Left lung (tissue), 10 donors: ENCODE measurements around the gene CD109. TPM values are rescaled to one million over a fixed set of nuclear protein-coding genes. Genes with fewer than 3 reads are reported as not detected.

Source experiments
- ATAC-seq: fragments of 200-7000 bp; cut with Tn5 transposase; one replicate; pipeline ENCODE4 v1.9.1; 2020; ENCODE audit warnings: moderate library complexity
- DNase-seq, 4 donors: peaks; one replicate each; pipeline ENCODE4 v3.0.0-alpha.2; 2013 to 2020
- H3K27ac ChIP-seq, 2 donors: fragments of 200-600 bp; sonication (generic) in 1 of 2; one replicate each; pipeline versions ENCODE4 v1.5.0 to v1.8.0; 2020 to 2021
- H3K27me3 ChIP-seq, 2 donors: fragments of 200-600 bp; sonication (generic) in 1 of 2; one replicate each; pipeline versions ENCODE4 v1.5.0 to v1.8.0; 2020 to 2021
- H3K36me3 ChIP-seq, 2 donors: fragments of 200-600 bp; sonication (generic) in 1 of 2; one replicate each; pipeline versions ENCODE4 v1.5.0 to v1.8.0; 2020 to 2021
- H3K4me1 ChIP-seq, 2 donors: fragments of 200-600 bp; one replicate each; pipeline ENCODE4 v1.8.0; 2021
- H3K4me3 ChIP-seq, 2 donors: fragments of 200-600 bp; sonication (generic) in 1 of 2; one replicate each; pipeline versions ENCODE4 v1.5.0 to v1.8.0; 2020 to 2021; ENCODE audit warnings: mild to moderate bottlenecking in 1 of 2
- H3K9me3 ChIP-seq, 2 donors: fragments of 200-600 bp; sonication (generic) in 1 of 2; one replicate each; pipeline versions ENCODE4 v1.5.0 to v1.8.0; 2020 to 2021
- intact Hi-C, 2 donors: fragments of 100-400 bp; cut with DNase I; formaldehyde crosslinking; loops; one replicate each; pipeline versions ENCODE4 v1.11.2 to v1.14.2; 2022
- polyA plus RNA-seq, 6 donors: library from polyadenylated mRNA; unstranded; fragments of 120-200 nt; gene quantifications; one replicate each; pipeline ENCODE4 v1.2.1, GENCODE V29; 2013; ENCODE audit not compliant: insufficient read length in 6 of 6
- total RNA-seq, 2 donors: library from RNA; stranded (reverse); fragmentation: NEBNext Ultra II Directional; extraction: Animal tissue kit (Norgen Biotek cat#: 25700); gene quantifications; one replicate each; pipeline ENCODE4 v1.2.1, GENCODE V29; 2021
- TF ChIP-seq, protein P1 (sequence below), 2 donors: fragments of 200-600 bp; sonication (generic) in 1 of 2; IDR thresholded peaks; one replicate each; pipeline versions ENCODE4 v1.5.0 to v1.8.0; 2021; ENCODE audit warnings: antibody characterized with exemption in 2 of 2
- donor health status: DM: no; HTN: yes; CAD: no.
- donor health status: DM: no; HTN: no; CAD: no.

Gene CD109
- total and polyA plus RNA-seq, 8 donors: 13.8 to 27.8 (median 20.6) TPM

DNA sequence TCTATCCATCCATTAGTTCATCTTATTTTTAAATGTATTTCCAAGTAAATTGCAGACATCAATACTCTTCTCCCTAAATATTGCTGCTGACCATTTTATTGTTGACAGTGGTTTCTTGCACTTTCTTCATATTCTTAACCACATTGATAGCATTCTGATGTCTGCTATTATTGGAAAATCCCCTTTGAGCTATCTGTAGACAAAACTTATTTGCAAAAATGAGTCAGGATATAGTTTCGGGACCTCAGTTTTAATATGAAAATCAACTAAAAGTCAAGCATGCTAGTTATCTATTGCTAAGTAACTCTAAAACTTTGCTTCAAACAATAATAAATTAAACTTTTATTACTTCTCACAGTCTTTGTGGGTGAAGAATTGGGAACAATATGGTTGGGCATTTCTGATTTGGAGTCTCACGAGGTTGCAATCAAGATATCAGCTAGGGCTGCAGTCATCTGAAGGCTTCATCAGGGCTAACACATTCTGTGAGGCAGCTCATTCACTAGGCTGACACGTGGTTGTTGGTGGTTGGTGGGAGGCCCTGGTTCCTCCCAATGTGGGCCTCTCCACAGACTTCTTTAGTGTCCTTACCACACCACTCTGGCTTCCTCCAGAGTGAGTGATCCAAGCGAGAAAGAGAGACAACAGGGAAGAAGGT lies 32.7 kb downstream of the CD109 start:
- TF ChIP-seq, protein P1, sequence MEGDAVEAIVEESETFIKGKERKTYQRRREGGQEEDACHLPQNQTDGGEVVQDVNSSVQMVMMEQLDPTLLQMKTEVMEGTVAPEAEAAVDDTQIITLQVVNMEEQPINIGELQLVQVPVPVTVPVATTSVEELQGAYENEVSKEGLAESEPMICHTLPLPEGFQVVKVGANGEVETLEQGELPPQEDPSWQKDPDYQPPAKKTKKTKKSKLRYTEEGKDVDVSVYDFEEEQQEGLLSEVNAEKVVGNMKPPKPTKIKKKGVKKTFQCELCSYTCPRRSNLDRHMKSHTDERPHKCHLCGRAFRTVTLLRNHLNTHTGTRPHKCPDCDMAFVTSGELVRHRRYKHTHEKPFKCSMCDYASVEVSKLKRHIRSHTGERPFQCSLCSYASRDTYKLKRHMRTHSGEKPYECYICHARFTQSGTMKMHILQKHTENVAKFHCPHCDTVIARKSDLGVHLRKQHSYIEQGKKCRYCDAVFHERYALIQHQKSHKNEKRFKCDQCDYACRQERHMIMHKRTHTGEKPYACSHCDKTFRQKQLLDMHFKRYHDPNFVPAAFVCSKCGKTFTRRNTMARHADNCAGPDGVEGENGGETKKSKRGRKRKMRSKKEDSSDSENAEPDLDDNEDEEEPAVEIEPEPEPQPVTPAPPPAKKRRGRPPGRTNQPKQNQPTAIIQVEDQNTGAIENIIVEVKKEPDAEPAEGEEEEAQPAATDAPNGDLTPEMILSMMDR (IDR thresholded peaks at IDR 0.05): no peak
- Histone ChIP-seq H3K36me3 (no peaks in the 10 kb centered on the region), H3K27me3 (no peaks in the 10 kb centered on the region), H3K9me3 (no peaks in the 10 kb centered on the region), H3K4me3 (no peak overlapping the region), H3K4me1 (peaks cover 0 to 19% of the 10 kb centered on the region in 2 donors), H3K27ac (no peak overlapping the region)
- intact Hi-C loops: no loop called here
- no peak for DNase-seq
- no peak for ATAC-seq

DNA sequence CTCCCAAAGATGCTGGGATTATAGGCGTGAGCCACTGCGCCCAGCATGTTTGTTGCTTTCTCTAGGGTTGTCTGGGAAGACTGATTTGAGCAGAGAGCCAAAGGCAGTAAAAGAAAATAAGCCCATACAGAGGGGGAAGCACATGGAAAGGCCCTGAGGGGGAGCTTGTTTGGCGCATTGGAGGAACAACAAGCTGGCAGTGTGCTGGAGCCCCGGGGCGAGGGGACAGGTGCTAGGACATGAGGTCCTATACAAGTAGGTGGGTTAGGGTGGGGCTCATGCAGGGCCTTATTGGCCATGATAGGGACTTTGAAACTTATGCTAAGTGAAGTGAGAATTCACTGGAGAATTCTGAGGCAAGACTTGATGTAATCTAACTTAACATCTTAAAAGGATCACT lies 35.3 kb downstream of the CD109 start:
- Histone ChIP-seq H3K36me3 (no peaks in the 10 kb centered on the region), H3K4me3 (no peak overlapping the region), H3K4me1 (peaks cover 0 to 7% of the 10 kb centered on the region in 2 donors), H3K27ac (no peak overlapping the region), H3K27me3 (no peaks in the 10 kb centered on the region), H3K9me3 (no peaks in the 10 kb centered on the region)
- DNase-seq: peak in 1 of 4 donors; percentile 54
- ATAC-seq: no peak
- TF ChIP-seq, protein P1 (IDR thresholded peaks at IDR 0.05): no peak
- intact Hi-C loops: loop anchor here in 1 of 2 donors (5.0 to 10.0 kb wide), 2 partner anchors 54 to 1474 kb away; partner anchors contain the start of gene COL12A1

DNA sequence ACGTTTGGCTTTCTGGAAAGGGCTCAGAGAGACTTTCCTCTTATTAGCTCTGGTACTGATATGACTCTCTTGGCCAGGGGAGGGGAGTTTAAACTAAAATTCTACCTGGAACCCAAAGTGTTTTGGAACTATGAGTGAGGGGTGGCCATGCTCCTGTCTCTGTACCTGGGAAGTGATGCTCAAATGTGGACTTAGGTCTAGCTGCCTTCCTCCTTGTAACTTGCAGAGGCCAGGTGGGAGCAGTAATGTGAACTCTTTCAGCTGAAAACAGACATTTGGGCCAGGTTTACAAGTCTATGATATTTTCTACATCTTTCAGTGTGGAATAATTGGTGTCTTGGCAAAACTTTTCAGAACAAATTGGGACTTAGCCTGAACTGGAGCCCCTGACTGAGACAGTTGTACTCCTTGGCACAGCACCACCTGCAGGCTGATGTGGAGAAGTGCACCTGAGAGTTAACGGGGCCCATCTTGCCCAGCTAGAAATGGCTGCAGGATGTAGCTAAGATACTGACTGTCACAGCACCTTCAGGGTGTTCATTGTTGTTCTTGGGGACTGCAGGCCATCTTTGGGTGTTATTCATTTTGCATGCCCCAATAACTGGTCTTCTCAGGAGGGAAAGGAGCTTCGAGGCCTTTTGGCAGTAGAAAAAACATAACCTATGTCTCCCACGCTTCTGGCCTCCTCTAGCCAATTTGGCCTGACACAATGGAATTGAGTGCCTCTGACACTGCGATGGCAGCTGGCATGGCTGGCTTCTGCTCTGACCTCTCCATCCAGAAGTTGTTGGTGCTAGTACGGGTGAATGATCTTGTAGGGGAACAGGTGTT lies 37.1 kb downstream of the CD109 start:
- no peaks in the 10 kb centered on the region for H3K9me3 ChIP-seq
- TF ChIP-seq, protein P1 (IDR thresholded peaks at IDR 0.05): peak; percentile 84 to 91
- intact Hi-C loops: loop anchor here in 1 of 2 donors (5.0 to 10.0 kb wide), 2 partner anchors 56 to 1472 kb away; partner anchors contain the start of gene COL12A1
- no peak overlapping the region for H3K27ac ChIP-seq
- ATAC-seq: peak; percentile 99
- DNase-seq: peak in 3 of 4 donors; percentile 34 to 72 (median 57)
- H3K36me3 ChIP-seq: no peaks in the 10 kb centered on the region
- H3K27me3 ChIP-seq: no peaks in the 10 kb centered on the region
- H3K4me1 ChIP-seq: peaks cover 0 to 7% of the 10 kb centered on the region in 2 donors
- no peak overlapping the region for H3K4me3 ChIP-seq

DNA sequence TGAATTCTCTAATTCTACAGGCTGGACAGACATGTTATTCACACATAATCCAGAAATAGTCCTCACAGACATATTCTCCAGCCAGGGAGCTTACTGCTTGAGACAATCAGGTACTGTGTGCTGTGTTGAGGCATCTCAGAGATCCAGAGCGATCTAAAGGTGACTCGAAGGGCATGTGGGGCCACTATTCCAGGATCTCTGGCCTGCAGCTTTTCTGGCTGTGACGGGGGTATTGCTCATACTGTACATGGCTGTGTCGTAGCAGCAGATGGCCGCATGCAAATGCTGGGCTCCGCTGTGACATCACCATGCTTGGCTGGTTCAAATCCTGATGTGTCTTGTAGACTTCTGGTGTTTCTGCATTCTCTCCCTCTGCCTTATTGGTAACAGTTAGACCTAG lies 37.8 kb downstream of the CD109 start:
- Histone ChIP-seq H3K27me3 (no peaks in the 10 kb centered on the region), H3K36me3 (no peaks in the 10 kb centered on the region), H3K27ac (no peak overlapping the region), H3K4me3 (no peak overlapping the region), H3K9me3 (no peaks in the 10 kb centered on the region), H3K4me1 (peaks cover 0 to 7% of the 10 kb centered on the region in 2 donors)
- ATAC-seq (no peak), DNase-seq (no peak)
- TF ChIP-seq, protein P1 (IDR thresholded peaks at IDR 0.05): no peak
- intact Hi-C loops: loop anchor here in 1 of 2 donors (5.0 to 10.0 kb wide), 2 partner anchors 56 to 1471 kb away; partner anchors contain the start of gene COL12A1
